ENCODE data around the gene NNT. TPM values are rescaled to one million over a fixed set of nuclear protein-coding genes. Genes with fewer than 3 reads are reported as not detected.

The NNT gene
- total and polyA plus RNA-seq, 9 of the 15 experiments (the other 6 are each of a cell fraction or from before 2014, with no cell fraction given): 21.9 to 68.6 (median 42.2) TPM

DNA sequence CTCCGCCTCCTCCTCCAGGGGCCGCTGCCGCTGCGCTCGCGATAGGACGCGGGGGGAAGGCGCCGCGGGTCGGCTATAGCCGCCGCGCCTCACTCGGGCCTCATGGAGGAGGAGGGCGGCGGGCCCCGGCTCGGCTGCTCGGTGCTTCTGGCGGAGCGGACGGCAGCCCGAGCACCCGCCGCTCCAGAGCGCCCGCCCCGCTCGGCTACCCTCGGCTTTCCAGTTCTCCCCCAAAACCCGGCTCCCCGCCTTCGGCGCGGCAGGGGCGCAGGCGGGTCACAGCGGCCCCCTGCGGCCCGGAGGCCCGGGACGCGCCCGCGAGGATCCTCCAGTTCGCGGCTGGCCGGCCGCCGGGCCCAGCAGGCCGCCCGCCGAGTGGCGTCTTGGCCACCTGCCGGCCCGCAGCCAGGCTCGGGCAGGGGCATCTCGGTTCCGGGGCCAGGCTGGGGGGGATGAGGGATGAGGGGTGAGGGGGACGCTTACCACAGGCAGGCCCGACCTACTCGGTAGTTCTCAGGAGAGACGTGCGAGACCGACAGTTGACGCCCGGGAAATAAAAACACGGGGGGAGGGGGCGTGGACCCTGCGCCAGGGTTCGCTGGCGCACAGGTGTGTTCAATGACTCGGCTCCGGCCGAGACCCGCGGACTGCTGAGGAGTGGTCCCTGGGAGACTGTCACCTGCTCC is 46.0 kb upstream of the NNT start, which contains the start of gene PAIP1 (continued):
- TF ChIP-seq FOXK2 (conservative IDR thresholded peaks at IDR 0.05 in 1 of 2, IDR thresholded peaks at IDR 0.05 in 1 of 2; ENCODE audit: low read depth in 2 of 2): no peak
- TF ChIP-seq ZNF431 (CRISPR knock-in tag; IDR thresholded peaks at IDR 0.05): peak; percentile 31
- no peak for TF ChIP-seq TEAD4 (IDR thresholded peaks at IDR 0.05; ENCODE audit: low read length)
- 0 out of 2 replicates have a peak, but pooled peaks have one; percentile 10 for TF ChIP-seq TEAD4 (CRISPR knock-in tag; IDR thresholded peaks at IDR 0.05; ENCODE audit: borderline replicate concordance)
- TF ChIP-seq LCOR (CRISPR knock-in tag; IDR thresholded peaks at IDR 0.05): peak; percentile 11; the same call in 1 of the 2 replicates
- peak; percentile 88 for TF ChIP-seq POLR2A (conservative IDR thresholded peaks at IDR 0.05)
- TF ChIP-seq, protein P1, sequence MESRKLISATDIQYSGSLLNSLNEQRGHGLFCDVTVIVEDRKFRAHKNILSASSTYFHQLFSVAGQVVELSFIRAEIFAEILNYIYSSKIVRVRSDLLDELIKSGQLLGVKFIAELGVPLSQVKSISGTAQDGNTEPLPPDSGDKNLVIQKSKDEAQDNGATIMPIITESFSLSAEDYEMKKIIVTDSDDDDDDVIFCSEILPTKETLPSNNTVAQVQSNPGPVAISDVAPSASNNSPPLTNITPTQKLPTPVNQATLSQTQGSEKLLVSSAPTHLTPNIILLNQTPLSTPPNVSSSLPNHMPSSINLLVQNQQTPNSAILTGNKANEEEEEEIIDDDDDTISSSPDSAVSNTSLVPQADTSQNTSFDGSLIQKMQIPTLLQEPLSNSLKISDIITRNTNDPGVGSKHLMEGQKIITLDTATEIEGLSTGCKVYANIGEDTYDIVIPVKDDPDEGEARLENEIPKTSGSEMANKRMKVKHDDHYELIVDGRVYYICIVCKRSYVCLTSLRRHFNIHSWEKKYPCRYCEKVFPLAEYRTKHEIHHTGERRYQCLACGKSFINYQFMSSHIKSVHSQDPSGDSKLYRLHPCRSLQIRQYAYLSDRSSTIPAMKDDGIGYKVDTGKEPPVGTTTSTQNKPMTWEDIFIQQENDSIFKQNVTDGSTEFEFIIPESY (CRISPR knock-in tag; IDR thresholded peaks at IDR 0.05): peak; percentile 33; the same call in 1 of the 2 replicates
- TF ChIP-seq ATF1 (CRISPR knock-in tag; IDR thresholded peaks at IDR 0.05): no peak
- TF ChIP-seq ATF1 (tag; IDR thresholded peaks at IDR 0.05): peak; percentile 66
- TF ChIP-seq, protein P2, sequence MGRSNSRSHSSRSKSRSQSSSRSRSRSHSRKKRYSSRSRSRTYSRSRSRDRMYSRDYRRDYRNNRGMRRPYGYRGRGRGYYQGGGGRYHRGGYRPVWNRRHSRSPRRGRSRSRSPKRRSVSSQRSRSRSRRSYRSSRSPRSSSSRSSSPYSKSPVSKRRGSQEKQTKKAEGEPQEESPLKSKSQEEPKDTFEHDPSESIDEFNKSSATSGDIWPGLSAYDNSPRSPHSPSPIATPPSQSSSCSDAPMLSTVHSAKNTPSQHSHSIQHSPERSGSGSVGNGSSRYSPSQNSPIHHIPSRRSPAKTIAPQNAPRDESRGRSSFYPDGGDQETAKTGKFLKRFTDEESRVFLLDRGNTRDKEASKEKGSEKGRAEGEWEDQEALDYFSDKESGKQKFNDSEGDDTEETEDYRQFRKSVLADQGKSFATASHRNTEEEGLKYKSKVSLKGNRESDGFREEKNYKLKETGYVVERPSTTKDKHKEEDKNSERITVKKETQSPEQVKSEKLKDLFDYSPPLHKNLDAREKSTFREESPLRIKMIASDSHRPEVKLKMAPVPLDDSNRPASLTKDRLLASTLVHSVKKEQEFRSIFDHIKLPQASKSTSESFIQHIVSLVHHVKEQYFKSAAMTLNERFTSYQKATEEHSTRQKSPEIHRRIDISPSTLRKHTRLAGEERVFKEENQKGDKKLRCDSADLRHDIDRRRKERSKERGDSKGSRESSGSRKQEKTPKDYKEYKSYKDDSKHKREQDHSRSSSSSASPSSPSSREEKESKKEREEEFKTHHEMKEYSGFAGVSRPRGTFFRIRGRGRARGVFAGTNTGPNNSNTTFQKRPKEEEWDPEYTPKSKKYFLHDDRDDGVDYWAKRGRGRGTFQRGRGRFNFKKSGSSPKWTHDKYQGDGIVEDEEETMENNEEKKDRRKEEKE (IDR thresholded peaks at IDR 0.05; ENCODE audit: borderline replicate concordance in 1 of 2, control insufficient read depth in 1 of 2, low read depth in 2 of 2, low read length in 1 of 2): peak in 1 of 2 experiments; percentile 53; a peak in 1 of 4 replicates
- peak; percentile 60 for TF ChIP-seq CCNT2 (IDR thresholded peaks at IDR 0.05; ENCODE audit: borderline replicate concordance, extremely low read depth, insufficient read length, low read depth, low read length)
- TF ChIP-seq ZNF175 (CRISPR knock-in tag; IDR thresholded peaks at IDR 0.05; ENCODE audit: low read depth): no peak
- peak; percentile 5; the same call in 1 of the 2 replicates for TF ChIP-seq ZNF76 (CRISPR knock-in tag; IDR thresholded peaks at IDR 0.05; ENCODE audit: borderline replicate concordance)
- TF ChIP-seq PHF20 (IDR thresholded peaks at IDR 0.05; ENCODE audit: partially characterized antibody): peak; percentile 55
- TF ChIP-seq, protein P3, sequence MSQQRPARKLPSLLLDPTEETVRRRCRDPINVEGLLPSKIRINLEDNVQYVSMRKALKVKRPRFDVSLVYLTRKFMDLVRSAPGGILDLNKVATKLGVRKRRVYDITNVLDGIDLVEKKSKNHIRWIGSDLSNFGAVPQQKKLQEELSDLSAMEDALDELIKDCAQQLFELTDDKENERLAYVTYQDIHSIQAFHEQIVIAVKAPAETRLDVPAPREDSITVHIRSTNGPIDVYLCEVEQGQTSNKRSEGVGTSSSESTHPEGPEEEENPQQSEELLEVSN (IDR thresholded peaks at IDR 0.05; ENCODE audit: borderline replicate concordance in 1 of 2, extremely low read depth in 1 of 2, insufficient read depth in 1 of 2, insufficient read length in 1 of 2, low read depth in 1 of 2, low read length in 1 of 2, poor library complexity in 1 of 2, severe bottlenecking in 1 of 2): peak in 1 of 2 experiments; percentile 65
- TF ChIP-seq, protein P4, sequence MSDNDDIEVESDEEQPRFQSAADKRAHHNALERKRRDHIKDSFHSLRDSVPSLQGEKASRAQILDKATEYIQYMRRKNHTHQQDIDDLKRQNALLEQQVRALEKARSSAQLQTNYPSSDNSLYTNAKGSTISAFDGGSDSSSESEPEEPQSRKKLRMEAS (CRISPR knock-in tag; IDR thresholded peaks at IDR 0.05): peak; percentile 65; the same call in 1 of the 2 replicates
- TF ChIP-seq SP2 (IDR thresholded peaks at IDR 0.05; ENCODE audit: extremely low read depth, low read depth, low read length, poor library complexity, severe bottlenecking): peak; percentile 74
- TF ChIP-seq SIN3B (IDR thresholded peaks at IDR 0.05; ENCODE audit: low read depth): peak; percentile 88
- peak; percentile 79 for TF ChIP-seq SUPT5H (IDR thresholded peaks at IDR 0.05)
- peak; percentile 26; the same call in 1 of the 2 replicates for TF ChIP-seq SMARCA4 (IDR thresholded peaks at IDR 0.05)
- peak; percentile 84 for TF ChIP-seq RBM25 (IDR thresholded peaks at IDR 0.05; ENCODE audit: low read depth, low read length, severe bottlenecking)

Data from K562 (cell line).